ENCODE measurements around the gene CES4A.

The CES4A gene

GRCh38 chr16:66996983-66997358 is 8.6 kb downstream of the CES4A start:
- no peak for TF ChIP-seq ESRRG (CRISPR knock-in tag; IDR thresholded peaks at IDR 0.05)
- no peak for TF ChIP-seq ZFP3 (CRISPR knock-in tag; IDR thresholded peaks at IDR 0.05)
- ATAC-seq: no peak

GRCh38 chr16:67000384-67001351 is 12.3 kb downstream of the CES4A start:
- TF ChIP-seq ZNF70 (CRISPR knock-in tag; IDR thresholded peaks at IDR 0.05) (no peak), OSR1 (CRISPR knock-in tag; IDR thresholded peaks at IDR 0.05) (no peak), BACH2 (CRISPR knock-in tag; IDR thresholded peaks at IDR 0.05; ENCODE audit: borderline replicate concordance) (no peak), ZNF8 (CRISPR knock-in tag; IDR thresholded peaks at IDR 0.05) (no peak), PPARA (CRISPR knock-in tag; IDR thresholded peaks at IDR 0.05; ENCODE audit: borderline replicate concordance) (no peak), ZFP3 (CRISPR knock-in tag; IDR thresholded peaks at IDR 0.05) (no peak), ARNTL (CRISPR knock-in tag; IDR thresholded peaks at IDR 0.05; ENCODE audit: borderline replicate concordance, low read depth) (no peak), GLIS3 (CRISPR knock-in tag; IDR thresholded peaks at IDR 0.05) (no peak), TOX (CRISPR knock-in tag; IDR thresholded peaks at IDR 0.05; ENCODE audit: borderline replicate concordance) (no peak), SNAI2 (CRISPR knock-in tag; IDR thresholded peaks at IDR 0.05) (no peak), CSRNP3 (CRISPR knock-in tag; IDR thresholded peaks at IDR 0.05) (no peak), CSDC2 (CRISPR knock-in tag; IDR thresholded peaks at IDR 0.05) (no peak), TSHZ2 (CRISPR knock-in tag; IDR thresholded peaks at IDR 0.05) (no peak)
- ATAC-seq: peak; percentile 80

GRCh38 chr16:67001726-67002125 is 13.3 kb downstream of the CES4A start:
- ATAC-seq: no peak
- TF ChIP-seq PATZ1 (CRISPR knock-in tag; IDR thresholded peaks at IDR 0.05; ENCODE audit: borderline replicate concordance) (no peak), SNAI2 (CRISPR knock-in tag; IDR thresholded peaks at IDR 0.05) (no peak), ZNF8 (CRISPR knock-in tag; IDR thresholded peaks at IDR 0.05) (no peak), ZNF565 (CRISPR knock-in tag; conservative IDR thresholded peaks at IDR 0.05; ENCODE audit: low read depth) (no peak), RARB (CRISPR knock-in tag; IDR thresholded peaks at IDR 0.05) (no peak), ZNF70 (CRISPR knock-in tag; IDR thresholded peaks at IDR 0.05) (no peak), POU6F1 (CRISPR knock-in tag; IDR thresholded peaks at IDR 0.05; ENCODE audit: borderline replicate concordance, low read depth) (no peak), ESRRG (CRISPR knock-in tag; IDR thresholded peaks at IDR 0.05) (no peak), ZFP30 (CRISPR knock-in tag; IDR thresholded peaks at IDR 0.05) (no peak), ZC3H10 (CRISPR knock-in tag; IDR thresholded peaks at IDR 0.05) (no peak), ARNTL (CRISPR knock-in tag; IDR thresholded peaks at IDR 0.05; ENCODE audit: borderline replicate concordance, low read depth) (no peak), TSHZ2 (CRISPR knock-in tag; IDR thresholded peaks at IDR 0.05) (no peak), ZFP3 (CRISPR knock-in tag; IDR thresholded peaks at IDR 0.05) (no peak), TOX (CRISPR knock-in tag; IDR thresholded peaks at IDR 0.05; ENCODE audit: borderline replicate concordance) (no peak), OSR1 (CRISPR knock-in tag; IDR thresholded peaks at IDR 0.05) (no peak), CSDC2 (CRISPR knock-in tag; IDR thresholded peaks at IDR 0.05) (no peak), CSRNP3 (CRISPR knock-in tag; IDR thresholded peaks at IDR 0.05) (no peak), CREB5 (CRISPR knock-in tag; IDR thresholded peaks at IDR 0.05; ENCODE audit: low read depth) (no peak), ISL1 (CRISPR knock-in tag; IDR thresholded peaks at IDR 0.05) (no peak)
